Posterior cingulate gyrus (tissue), 11 donors: ENCODE measurements around the gene LCAT.
"Not testable (repeated sequence)": the region's sequence is repeated elsewhere in the genome, so short reads cannot be mapped to it uniquely, and the experiment has no call there.

ENCODE experiments used
- DNase-seq, 10 donors: peaks; one replicate each; pipeline versions ENCODE4 v3.0.0 to v3.0.0-alpha.2; 2020 to 2021; ENCODE audit warnings: mixed read lengths in 3 of 10
- intact Hi-C: fragments of 100-400 bp; cut with DNase I; formaldehyde crosslinking; loops from one replicate; pipeline ENCODE4 v1.15.1; 2023

LCAT gene

GRCh38 chr16:67919622-67920221, 24.2 kb downstream of the LCAT start:
- DNase-seq = no peak
- intact Hi-C loops = loop anchor here (10.0 kb wide), 1 partner anchor 245 kb away; no protein-coding TSS in a partner anchor

DNA sequence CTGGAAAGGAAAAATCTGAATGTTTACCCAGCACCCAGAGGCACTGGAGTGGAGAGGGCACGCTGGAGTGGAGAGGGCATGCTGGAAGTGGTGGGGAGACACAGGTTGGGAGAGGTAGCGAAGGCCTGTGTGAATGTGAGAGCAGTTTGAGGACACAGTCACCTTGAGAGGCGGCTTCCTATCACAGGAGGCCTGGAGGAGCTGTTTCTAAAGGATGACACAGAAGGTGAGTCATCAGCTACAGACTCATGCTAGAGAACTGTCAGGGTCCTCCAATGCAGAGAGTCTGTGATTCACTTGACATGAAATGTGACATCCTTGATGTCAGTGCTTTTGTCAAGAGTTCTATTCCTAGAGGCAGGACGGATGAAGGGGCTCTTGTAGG, 26.1 kb downstream of the LCAT start:
- peak in 3 of 10 donors; percentile 47 to 78 (median 61) for DNase-seq
- intact Hi-C loops = no loop called here

- peak in 9 of 10 donors; percentile 49 to 94 (median 63) for DNase-seq
- intact Hi-C loops = no loop called here
These were observed 26.6 kb downstream of the LCAT start for GRCh38 chr16:67917140-67917851.

GRCh38 chr16:67915831-67916723, 27.8 kb downstream of the LCAT start:
- peak in 1 of 10 donors; percentile 59 for DNase-seq
- intact Hi-C loops = no loop called here

- intact Hi-C loops, DNase-seq: not testable (repeated sequence)
These were observed 28.5 kb downstream of the LCAT start for GRCh38 chr16:67915496-67915769.

DNA sequence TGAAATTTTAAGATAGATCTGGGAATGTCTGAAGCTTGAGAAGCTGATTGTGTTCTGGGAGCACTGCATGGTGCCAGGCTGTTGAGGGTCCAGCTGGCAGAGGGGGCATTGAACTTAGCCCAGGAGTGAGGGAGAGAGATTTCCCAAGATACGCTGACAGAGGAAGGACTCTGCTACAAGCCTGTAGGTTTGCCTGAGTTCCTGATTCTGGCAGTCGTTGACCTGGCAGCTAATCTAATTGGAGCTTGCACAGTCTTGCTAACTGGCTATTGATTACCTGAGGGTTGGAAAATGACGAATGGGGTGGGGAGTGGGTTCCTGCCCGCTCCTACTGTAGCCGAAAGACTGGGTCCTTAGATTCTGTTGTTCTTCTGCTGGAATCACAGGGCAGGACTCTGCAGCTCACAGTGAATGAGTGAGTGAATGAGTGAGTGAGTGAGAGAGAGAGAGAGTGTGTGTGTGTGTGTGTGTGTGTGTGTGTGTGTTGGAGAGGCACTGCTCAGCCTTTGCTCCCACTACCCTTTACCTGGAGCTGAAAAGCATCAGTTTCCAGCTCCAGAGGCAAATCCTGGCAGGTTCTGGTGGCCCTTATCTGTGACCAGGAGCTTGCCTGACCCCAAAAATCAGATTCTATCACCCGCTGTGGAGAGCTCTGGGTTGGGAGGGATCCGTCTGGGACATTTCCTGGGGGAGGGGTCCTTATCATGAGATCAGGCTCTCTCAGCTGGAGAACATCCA, 29.0 kb downstream of the LCAT start:
- intact Hi-C loops = no loop called here
- no peak for DNase-seq

DNA sequence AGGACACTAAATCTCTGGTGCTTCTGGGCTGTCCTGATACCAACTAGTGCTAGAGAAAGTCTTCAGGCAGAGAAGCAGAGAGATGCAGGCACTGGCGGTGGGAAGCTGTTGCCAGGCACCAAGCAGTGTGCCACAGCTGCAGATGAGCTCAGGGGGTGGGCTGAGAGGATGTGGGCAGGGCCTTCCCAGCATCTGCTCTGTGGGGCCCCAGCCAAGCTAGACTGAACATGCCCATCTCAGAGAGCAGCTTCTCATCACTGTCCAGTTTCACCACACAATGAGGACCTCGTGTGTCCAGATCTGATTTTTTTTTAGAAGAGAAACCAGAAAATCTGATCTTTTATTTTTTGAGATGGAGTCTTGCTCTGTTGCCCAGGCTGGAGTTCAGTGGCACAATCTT, 33.8 kb downstream of the LCAT start:
- intact Hi-C loops = no loop called here
- DNase-seq = peak; percentile 76 to 99 (median 87)

DNA sequence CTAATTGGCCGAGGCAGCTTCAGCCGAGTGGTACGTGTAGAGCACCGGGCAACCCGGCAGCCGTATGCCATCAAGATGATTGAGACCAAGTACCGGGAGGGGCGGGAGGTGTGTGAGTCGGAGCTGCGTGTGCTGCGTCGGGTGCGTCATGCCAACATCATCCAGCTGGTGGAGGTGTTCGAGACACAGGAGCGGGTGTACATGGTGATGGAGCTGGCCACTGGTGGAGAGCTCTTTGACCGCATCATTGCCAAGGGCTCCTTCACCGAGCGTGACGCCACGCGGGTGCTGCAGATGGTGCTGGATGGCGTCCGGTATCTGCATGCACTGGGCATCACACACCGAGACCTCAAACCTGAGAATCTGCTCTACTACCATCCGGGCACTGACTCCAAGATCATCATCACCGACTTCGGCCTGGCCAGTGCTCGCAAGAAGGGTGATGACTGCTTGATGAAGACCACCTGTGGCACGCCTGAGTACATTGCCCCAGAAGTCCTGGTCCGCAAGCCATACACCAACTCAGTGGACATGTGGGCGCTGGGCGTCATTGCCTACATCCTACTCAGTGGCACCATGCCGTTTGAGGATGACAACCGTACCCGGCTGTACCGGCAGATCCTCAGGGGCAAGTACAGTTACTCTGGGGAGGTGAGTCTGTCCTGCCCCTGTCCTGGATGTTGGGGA, 34.7 kb downstream of the LCAT start:
- DNase-seq = peak in 1 of 10 donors; percentile 69
- intact Hi-C loops = no loop called here

GRCh38 chr16:67907397-67908180, 36.3 kb downstream of the LCAT start:
- intact Hi-C loops = no loop called here

GRCh38 chr16:67902831-67903230, 41.1 kb downstream of the LCAT start:
- DNase-seq = no peak
- intact Hi-C loops = no loop called here

More at GRCh38 chr16:67907397-67908180, 36.3 kb downstream of the LCAT start:
- peak in 1 of 10 donors; percentile 56 for DNase-seq

GRCh38 chr16:67901734-67902133, 42.2 kb downstream of the LCAT start:
- DNase-seq = peak in 1 of 10 donors; percentile 14
- intact Hi-C loops = no loop called here

GRCh38 chr16:67897231-67897630, 46.7 kb downstream of the LCAT start:
- intact Hi-C loops = loop anchor here (10.0 kb wide), 1 partner anchor 52 kb away; the partner anchor contains the start of genes CENPT, NUTF2 and THAP11
- DNase-seq = no peak

- intact Hi-C loops = loop anchor here (10.0 kb wide), 1 partner anchor 49 kb away; the partner anchor contains the start of genes CENPT, NUTF2 and THAP11
- DNase-seq = peak in 1 of 10 donors; percentile 79
These were observed 50.0 kb downstream of the LCAT start for GRCh38 chr16:67893743-67894399.

DNA sequence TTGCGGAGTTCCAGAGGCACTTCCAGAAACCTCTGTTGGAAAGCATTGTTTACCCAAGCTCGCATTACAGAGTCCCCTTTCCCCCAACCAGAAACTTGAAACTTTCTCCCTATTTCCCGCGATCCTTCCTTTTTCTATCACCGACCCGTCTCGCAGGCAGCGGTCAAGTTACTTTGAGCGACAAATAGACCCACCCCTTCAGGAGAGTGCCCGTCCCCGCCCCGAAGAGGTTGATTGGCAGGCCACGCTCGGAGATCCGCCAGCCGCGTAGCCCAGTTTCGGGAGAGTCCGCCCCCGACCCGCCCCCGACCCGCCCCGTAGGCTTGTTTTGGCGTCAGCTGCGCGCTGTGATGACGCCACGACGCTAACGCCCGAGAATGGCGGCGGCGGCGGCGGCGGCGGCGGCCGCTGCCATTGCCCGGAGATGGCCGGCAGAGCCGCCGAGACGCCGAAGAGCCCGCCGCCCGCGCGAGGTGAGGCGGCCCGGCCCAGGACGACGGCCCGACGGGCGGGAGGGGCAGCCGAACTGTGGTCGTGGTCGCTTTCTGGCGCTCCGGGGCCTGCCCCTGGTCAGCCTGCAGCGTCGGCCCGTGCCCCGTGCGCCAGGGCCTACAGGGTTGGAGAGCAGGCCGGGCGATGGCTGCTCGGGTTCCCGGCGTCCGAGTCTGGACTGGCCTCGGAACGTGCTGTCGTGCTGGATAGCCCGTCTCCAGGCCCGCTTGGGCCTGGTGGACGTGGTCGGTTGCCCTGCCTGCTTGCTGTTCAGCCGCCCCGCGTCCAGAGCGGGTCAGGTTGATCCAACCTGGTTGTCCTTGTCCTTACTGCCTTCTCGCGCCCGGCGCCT, 50.8 kb downstream of the LCAT start, which contains the start of gene PSKH1:
Gene PSKH1, plus strand, starts transcription at position 356 of the 844 bp plus-strand sequence. CDS start 15,496 bp downstream, outside the sequence.
- peak; percentile 93 to 100 (median 98) for DNase-seq
- intact Hi-C loops = loop anchor here (10.0 kb wide), 1 partner anchor 48 kb away; the partner anchor contains the start of genes CENPT, NUTF2 and THAP11

DNA sequence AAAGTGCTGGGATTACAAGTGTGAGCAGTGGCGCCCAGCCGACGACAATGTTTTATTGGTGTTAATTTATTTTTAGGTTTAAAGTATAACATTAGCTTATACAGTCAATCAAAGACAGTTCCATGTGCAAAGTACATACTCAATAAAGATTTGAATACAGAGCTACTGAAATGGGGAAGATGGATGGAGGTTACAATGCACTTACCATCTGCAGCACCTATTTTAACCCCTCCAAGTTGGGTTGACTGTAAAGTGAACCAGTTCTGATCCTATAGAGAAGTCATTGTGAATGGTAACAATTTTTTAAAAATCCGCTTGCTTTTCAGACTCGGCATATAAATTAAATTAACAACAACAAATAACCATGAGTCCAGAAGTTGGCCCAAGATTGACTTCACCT, 51.5 kb downstream of the LCAT start:
- intact Hi-C loops = loop anchor here (10.0 kb wide), 1 partner anchor 48 kb away; the partner anchor contains the start of genes CENPT, NUTF2 and THAP11
- peak in 1 of 10 donors; percentile 34 for DNase-seq
